Measurements from ENCODE around the gene FSTL5. TPM values are rescaled to one million over a fixed set of nuclear protein-coding genes. Genes with fewer than 3 reads are reported as not detected.

FSTL5 gene
- total RNA-seq, 1 experiment from 2014 or later = 0.55 TPM

DNA sequence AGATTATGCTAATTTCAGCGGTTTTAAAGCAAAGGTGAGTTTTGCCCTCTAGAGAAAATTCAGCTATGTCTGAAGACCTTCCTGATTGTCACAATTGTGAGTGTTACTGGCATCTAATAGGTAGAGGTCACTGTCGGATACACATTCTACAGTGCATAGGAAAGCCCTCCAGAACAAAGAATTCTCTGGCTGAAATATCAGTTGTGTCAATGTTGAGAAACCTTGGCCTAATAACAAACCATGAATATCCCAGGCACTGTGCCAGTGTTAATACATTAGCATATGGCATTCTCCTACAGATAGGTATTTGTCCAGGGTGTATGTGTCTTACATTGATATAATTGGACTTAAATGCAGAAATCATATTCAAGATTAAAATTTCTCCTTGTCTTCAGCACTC is 294.3 kb downstream of the FSTL5 start (continued):
- TF ChIP-seq, protein P1, sequence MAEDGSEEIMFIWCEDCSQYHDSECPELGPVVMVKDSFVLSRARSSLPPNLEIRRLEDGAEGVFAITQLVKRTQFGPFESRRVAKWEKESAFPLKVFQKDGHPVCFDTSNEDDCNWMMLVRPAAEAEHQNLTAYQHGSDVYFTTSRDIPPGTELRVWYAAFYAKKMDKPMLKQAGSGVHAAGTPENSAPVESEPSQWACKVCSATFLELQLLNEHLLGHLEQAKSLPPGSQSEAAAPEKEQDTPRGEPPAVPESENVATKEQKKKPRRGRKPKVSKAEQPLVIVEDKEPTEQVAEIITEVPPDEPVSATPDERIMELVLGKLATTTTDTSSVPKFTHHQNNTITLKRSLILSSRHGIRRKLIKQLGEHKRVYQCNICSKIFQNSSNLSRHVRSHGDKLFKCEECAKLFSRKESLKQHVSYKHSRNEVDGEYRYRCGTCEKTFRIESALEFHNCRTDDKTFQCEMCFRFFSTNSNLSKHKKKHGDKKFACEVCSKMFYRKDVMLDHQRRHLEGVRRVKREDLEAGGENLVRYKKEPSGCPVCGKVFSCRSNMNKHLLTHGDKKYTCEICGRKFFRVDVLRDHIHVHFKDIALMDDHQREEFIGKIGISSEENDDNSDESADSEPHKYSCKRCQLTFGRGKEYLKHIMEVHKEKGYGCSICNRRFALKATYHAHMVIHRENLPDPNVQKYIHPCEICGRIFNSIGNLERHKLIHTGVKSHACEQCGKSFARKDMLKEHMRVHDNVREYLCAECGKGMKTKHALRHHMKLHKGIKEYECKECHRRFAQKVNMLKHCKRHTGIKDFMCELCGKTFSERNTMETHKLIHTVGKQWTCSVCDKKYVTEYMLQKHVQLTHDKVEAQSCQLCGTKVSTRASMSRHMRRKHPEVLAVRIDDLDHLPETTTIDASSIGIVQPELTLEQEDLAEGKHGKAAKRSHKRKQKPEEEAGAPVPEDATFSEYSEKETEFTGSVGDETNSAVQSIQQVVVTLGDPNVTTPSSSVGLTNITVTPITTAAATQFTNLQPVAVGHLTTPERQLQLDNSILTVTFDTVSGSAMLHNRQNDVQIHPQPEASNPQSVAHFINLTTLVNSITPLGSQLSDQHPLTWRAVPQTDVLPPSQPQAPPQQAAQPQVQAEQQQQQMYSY (CRISPR knock-in tag; IDR thresholded peaks at IDR 0.05) = no peak
- TF ChIP-seq, protein P2, sequence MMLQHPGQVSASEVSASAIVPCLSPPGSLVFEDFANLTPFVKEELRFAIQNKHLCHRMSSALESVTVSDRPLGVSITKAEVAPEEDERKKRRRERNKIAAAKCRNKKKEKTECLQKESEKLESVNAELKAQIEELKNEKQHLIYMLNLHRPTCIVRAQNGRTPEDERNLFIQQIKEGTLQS (CRISPR knock-in tag; conservative IDR thresholded peaks at IDR 0.05) = no peak

DNA sequence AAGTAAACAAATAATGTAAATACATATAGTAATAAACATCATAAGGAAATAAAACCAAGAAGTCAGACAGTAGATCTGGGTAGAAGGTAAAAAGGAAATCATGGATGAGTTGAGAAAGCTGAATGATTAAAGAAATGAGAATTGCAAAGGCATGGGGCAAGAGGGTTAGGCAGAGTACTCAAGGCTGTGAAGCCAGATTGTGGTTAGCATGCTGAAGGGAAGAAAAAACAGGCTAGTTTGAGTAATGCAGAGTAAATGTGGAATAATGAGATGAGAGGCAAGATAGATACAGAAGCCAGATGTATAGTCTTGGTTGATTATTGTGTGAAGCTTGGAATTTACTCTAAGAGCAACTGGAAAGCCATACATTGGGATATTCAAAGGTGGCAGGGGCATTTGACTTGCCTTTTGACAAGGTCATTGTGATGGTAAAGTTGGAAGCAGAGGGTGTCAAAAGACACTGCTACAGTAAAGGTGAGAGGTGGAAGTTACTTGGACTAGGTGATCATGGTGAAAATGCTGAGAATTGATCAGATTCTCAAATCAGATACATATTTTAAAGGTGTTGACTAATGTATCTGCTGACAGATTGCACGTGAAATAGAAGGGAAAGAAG is 307.0 kb downstream of the FSTL5 start:
- no peak overlapping the region for H3K4me3 Mint-ChIP-seq
- DNase-seq (ENCODE audit: low spot score) (no peak), ATAC-seq (peak; percentile 73)
- no peak overlapping the region for H3K27ac Mint-ChIP-seq
- CTCF ChIA-PET = no interaction called here
- H3K4me1 Mint-ChIP-seq = peaks cover 21% of the 10 kb centered on the region
- no peaks in the 10 kb centered on the region for H3K36me3 Mint-ChIP-seq
- no peaks in the 10 kb centered on the region for H3K27me3 Mint-ChIP-seq (ENCODE audit: low read depth)
- no peak for TF ChIP-seq ATF1 (CRISPR knock-in tag; IDR thresholded peaks at IDR 0.05)
- no peak for TF ChIP-seq ZNF121 (CRISPR knock-in tag; IDR thresholded peaks at IDR 0.05)
- TF ChIP-seq, protein P3, sequence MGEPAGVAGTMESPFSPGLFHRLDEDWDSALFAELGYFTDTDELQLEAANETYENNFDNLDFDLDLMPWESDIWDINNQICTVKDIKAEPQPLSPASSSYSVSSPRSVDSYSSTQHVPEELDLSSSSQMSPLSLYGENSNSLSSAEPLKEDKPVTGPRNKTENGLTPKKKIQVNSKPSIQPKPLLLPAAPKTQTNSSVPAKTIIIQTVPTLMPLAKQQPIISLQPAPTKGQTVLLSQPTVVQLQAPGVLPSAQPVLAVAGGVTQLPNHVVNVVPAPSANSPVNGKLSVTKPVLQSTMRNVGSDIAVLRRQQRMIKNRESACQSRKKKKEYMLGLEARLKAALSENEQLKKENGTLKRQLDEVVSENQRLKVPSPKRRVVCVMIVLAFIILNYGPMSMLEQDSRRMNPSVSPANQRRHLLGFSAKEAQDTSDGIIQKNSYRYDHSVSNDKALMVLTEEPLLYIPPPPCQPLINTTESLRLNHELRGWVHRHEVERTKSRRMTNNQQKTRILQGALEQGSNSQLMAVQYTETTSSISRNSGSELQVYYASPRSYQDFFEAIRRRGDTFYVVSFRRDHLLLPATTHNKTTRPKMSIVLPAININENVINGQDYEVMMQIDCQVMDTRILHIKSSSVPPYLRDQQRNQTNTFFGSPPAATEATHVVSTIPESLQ (CRISPR knock-in tag; IDR thresholded peaks at IDR 0.05) = no peak
- TF ChIP-seq, protein P4, sequence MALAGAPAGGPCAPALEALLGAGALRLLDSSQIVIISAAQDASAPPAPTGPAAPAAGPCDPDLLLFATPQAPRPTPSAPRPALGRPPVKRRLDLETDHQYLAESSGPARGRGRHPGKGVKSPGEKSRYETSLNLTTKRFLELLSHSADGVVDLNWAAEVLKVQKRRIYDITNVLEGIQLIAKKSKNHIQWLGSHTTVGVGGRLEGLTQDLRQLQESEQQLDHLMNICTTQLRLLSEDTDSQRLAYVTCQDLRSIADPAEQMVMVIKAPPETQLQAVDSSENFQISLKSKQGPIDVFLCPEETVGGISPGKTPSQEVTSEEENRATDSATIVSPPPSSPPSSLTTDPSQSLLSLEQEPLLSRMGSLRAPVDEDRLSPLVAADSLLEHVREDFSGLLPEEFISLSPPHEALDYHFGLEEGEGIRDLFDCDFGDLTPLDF (CRISPR knock-in tag; IDR thresholded peaks at IDR 0.05) = no peak
- TF ChIP-seq SP1 (CRISPR knock-in tag; conservative IDR thresholded peaks at IDR 0.05) = no peak
- no peak for TF ChIP-seq NR2C2 (CRISPR knock-in tag; IDR thresholded peaks at IDR 0.05)
- TF ChIP-seq, protein P5, sequence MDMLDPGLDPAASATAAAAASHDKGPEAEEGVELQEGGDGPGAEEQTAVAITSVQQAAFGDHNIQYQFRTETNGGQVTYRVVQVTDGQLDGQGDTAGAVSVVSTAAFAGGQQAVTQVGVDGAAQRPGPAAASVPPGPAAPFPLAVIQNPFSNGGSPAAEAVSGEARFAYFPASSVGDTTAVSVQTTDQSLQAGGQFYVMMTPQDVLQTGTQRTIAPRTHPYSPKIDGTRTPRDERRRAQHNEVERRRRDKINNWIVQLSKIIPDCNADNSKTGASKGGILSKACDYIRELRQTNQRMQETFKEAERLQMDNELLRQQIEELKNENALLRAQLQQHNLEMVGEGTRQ (CRISPR knock-in tag; IDR thresholded peaks at IDR 0.05) = no peak
- TF ChIP-seq JAZF1 (CRISPR knock-in tag; IDR thresholded peaks at IDR 0.05) = no peak
- no peak for TF ChIP-seq ZNF232 (CRISPR knock-in tag; IDR thresholded peaks at IDR 0.05)
- TF ChIP-seq GABPB1 (CRISPR knock-in tag; IDR thresholded peaks at IDR 0.05) = no peak
- TF ChIP-seq, protein P6, sequence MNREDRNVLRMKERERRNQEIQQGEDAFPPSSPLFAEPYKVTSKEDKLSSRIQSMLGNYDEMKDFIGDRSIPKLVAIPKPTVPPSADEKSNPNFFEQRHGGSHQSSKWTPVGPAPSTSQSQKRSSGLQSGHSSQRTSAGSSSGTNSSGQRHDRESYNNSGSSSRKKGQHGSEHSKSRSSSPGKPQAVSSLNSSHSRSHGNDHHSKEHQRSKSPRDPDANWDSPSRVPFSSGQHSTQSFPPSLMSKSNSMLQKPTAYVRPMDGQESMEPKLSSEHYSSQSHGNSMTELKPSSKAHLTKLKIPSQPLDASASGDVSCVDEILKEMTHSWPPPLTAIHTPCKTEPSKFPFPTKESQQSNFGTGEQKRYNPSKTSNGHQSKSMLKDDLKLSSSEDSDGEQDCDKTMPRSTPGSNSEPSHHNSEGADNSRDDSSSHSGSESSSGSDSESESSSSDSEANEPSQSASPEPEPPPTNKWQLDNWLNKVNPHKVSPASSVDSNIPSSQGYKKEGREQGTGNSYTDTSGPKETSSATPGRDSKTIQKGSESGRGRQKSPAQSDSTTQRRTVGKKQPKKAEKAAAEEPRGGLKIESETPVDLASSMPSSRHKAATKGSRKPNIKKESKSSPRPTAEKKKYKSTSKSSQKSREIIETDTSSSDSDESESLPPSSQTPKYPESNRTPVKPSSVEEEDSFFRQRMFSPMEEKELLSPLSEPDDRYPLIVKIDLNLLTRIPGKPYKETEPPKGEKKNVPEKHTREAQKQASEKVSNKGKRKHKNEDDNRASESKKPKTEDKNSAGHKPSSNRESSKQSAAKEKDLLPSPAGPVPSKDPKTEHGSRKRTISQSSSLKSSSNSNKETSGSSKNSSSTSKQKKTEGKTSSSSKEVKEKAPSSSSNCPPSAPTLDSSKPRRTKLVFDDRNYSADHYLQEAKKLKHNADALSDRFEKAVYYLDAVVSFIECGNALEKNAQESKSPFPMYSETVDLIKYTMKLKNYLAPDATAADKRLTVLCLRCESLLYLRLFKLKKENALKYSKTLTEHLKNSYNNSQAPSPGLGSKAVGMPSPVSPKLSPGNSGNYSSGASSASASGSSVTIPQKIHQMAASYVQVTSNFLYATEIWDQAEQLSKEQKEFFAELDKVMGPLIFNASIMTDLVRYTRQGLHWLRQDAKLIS (CRISPR knock-in tag; IDR thresholded peaks at IDR 0.05; ENCODE audit: borderline replicate concordance) = no peak
- no peak for TF ChIP-seq ZNF671 (CRISPR knock-in tag; IDR thresholded peaks at IDR 0.05)
- TF ChIP-seq, protein P1 (CRISPR knock-in tag; IDR thresholded peaks at IDR 0.05) = no peak
- TF ChIP-seq ETV6 (CRISPR knock-in tag; IDR thresholded peaks at IDR 0.05) = no peak
- TF ChIP-seq, protein P7, sequence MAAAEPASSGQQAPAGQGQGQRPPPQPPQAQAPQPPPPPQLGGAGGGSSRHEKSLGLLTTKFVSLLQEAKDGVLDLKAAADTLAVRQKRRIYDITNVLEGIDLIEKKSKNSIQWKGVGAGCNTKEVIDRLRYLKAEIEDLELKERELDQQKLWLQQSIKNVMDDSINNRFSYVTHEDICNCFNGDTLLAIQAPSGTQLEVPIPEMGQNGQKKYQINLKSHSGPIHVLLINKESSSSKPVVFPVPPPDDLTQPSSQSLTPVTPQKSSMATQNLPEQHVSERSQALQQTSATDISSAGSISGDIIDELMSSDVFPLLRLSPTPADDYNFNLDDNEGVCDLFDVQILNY (CRISPR knock-in tag; IDR thresholded peaks at IDR 0.05) = no peak
- TF ChIP-seq CBFB (CRISPR knock-in tag; IDR thresholded peaks at IDR 0.05; ENCODE audit: low read depth) = no peak
- TF ChIP-seq CREM (CRISPR knock-in tag; IDR thresholded peaks at IDR 0.05) = no peak
- H3K9me3 Mint-ChIP-seq = peaks cover 4% of the 10 kb centered on the region; the same call in 1 of the 2 replicates
- POLR2A ChIA-PET = no interaction called here
